GM12864 (cell line): ENCODE data around the gene SDC1.

ENCODE experiments used
- DNase-seq: peaks from one replicate; pipeline ENCODE4 v3.0.0-alpha.2; 2011; ENCODE audit warnings: low read depth
- H3K4me3 ChIP-seq: 2 replicates; pipeline ENCODE4 v1.5.1; 2011; ENCODE audit warnings: mild to moderate bottlenecking, low read depth, low read length, control low read depth
- TF ChIP-seq, protein P1 (sequence below): IDR thresholded peaks from 2 replicates; pipeline ENCODE4 v1.5.1; 2011; ENCODE audit warnings: low read depth, mild to moderate bottlenecking, moderate library complexity, low read length, control low read depth, inconsistent platforms; ENCODE audit errors: missing control alignments

Gene SDC1

DNA sequence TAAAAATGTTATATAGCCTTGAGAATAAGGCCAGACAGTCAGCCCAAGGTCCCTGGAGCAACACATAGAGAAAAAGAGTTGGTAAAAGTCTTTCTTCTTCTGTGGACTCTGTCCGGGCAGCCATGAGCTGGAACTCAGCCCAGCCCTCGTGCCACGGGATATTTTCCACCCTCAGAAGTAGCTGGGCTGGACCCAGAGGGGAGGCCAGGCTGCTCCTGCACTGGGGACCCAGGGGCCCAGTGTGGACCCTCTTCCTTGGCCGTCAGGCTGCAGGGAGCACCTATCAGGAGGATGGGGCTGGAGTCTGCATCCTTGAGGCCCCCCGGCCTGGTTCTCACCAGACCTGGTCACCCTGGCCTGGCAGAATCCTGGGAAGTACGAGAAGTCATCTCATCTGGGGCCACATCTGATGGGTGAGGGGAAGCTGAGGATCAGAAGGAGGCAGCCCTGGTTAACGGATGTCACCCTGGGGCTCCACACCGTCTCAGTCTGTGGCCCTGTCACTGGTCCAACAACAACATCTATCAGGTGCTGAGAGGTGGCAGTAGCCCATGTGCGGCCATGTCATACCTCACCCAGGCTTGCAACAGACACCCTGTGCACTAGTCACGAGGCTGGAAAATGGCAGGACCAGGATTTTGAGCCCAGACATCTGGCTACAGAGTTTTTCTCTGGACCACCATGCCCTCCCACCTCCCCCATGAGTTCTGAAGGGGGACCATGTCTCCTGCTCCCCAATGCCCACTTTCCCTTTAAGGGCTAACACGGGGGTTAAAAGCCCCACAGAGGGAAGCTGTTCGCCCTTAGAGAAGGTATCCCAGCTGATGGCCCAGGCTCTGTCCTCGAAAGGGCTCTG, 33.0 kb downstream of the SDC1 start:
- no peak for DNase-seq
- TF ChIP-seq, protein P1, sequence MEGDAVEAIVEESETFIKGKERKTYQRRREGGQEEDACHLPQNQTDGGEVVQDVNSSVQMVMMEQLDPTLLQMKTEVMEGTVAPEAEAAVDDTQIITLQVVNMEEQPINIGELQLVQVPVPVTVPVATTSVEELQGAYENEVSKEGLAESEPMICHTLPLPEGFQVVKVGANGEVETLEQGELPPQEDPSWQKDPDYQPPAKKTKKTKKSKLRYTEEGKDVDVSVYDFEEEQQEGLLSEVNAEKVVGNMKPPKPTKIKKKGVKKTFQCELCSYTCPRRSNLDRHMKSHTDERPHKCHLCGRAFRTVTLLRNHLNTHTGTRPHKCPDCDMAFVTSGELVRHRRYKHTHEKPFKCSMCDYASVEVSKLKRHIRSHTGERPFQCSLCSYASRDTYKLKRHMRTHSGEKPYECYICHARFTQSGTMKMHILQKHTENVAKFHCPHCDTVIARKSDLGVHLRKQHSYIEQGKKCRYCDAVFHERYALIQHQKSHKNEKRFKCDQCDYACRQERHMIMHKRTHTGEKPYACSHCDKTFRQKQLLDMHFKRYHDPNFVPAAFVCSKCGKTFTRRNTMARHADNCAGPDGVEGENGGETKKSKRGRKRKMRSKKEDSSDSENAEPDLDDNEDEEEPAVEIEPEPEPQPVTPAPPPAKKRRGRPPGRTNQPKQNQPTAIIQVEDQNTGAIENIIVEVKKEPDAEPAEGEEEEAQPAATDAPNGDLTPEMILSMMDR = no peak
- H3K4me3 ChIP-seq = no peak overlapping the region

DNA sequence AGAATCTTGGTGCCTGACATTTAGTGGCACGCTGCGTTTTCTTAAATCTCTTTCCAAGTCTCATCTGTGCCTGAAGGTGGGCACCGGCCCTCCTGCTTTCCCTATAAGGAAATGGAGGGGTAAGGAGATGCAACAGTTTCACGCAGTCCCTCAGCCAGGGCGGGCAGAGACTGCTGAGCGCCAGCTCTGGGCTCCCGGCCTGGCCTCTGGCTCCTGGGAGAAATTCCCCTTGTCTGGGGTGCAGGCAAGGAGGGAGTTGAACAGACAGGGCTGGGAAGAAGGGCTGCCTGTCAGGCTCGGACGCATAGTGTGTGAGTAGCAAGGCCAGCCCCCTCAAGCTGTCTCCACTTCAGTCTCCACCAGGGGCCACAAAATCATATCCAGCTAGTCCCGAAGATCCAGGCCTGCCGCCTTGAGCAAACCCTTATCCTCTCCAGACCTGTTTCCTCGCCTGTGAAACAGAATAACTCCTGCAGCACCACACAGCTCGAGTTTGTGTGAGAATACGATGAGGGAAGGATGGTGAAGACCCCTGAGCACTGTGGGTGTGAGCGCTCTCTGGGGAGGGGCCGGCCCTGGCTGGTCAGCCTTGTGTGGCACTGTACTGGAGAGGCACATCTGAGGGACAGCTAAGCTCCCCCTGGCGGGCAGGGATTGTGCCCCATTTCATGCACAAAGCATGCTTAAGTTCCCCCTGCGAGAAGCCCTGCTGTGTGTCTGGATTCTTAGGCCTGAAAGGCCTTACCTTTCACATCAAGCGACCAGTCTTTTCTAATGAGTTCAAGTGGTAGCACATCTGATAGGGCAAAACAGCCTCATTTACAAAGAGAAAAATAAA, 33.8 kb downstream of the SDC1 start:
- no peak overlapping the region for H3K4me3 ChIP-seq
- no peak for DNase-seq
- TF ChIP-seq, protein P1 = no peak

DNA sequence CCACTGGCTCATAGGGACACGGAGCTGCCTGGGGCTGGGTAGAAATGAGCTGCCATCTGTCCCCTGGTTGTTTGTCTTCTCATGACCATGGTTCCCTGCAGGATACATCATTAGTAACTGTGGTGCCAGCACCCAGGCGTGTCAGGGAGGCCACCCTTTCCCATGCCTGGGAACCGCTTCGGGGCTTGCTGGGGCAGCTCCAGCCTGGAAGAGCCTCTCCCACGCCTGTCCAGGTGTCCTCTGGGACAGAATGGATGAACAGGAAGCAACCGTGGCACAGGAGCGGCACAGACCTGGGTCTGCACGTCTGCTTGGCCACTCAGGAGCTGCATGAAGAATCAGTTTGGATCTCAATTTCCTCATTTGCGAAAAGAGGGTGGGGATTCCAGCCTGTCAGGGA, 34.8 kb downstream of the SDC1 start:
- TF ChIP-seq, protein P1 = no peak
- H3K4me3 ChIP-seq = no peak overlapping the region
- no peak for DNase-seq

DNA sequence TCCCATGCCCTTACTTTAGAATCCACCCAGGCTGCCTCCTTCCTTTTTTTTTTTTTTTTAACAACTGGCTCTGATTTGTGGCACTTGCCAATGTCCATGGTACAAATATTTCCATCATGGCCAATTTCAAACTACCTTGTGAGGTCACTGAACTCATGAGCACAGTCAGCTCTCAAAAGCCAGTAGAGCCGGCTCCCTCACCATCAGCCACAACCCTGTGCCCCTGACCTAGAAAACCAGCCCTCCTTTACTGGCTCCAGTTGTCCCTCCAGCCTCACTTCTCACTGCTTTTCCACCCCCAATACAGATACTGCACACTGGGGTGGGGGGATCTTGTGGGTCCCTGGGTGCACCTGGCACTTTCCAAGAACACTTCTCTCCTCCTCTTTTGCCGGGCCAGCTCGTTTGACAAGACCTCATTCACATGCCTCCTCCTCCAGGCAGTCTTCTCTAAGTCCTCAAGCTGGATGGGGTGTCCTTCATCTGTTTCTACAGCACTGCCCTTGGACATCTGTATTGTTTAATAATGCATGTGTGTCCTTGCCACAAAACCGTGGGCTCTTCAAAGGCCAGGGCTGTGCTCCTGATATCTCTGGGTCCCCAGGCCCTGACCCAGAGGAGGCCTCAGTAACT, 35.5 kb downstream of the SDC1 start:
- H3K4me3 ChIP-seq = no peak overlapping the region
- TF ChIP-seq, protein P1 = no peak
- DNase-seq = no peak

DNA sequence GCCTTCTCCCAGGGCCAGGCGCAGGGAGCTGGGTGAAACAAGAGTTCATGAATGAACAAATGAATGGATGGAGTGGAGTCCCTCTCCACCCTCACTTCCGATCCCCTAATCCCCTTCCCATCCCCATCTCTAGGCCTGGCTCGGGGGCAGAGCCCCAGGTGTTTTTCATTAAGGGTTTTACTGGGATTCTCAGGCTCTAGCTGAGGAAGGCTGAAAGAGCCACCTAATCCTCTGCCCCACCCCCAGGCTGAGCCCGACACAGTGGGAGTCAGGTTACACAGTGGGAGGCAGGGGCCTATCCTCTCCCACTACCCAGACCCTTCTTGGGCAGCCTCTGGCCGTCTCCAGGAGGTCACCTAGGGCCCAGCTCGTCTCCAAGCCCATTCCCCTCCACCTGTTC, 36.1 kb downstream of the SDC1 start:
- no peak overlapping the region for H3K4me3 ChIP-seq
- TF ChIP-seq, protein P1 = no peak
- no peak for DNase-seq

DNA sequence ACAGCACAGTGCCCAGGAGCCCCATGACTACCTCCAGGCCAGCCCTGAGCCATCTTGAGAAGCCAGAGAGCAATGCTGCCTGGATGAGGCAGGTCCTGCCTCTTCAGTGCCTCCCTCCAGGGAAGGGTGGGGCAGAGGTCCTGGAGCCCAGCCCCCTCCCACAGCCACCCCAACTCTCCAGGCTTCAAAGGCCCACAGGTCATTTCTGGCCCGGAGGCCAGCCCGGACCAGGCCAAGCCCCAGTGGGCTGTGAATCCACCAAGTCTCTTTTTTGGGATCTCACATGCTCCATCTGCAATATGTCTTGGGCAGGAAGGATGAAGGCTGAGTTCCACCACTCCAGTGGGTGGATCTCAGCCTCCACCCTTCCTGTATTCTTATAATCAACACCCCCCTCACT, 36.7 kb downstream of the SDC1 start:
- H3K4me3 ChIP-seq = no peak overlapping the region
- TF ChIP-seq, protein P1 = no peak
- DNase-seq = no peak
